AG10803 (cell line): ENCODE measurements around the gene IFT122.
A peak's percentile ranks its signal among the peaks of the same experiment; 100 is the strongest.

Experiments
- DNase-seq: peaks from one replicate; pipeline ENCODE4 v3.0.0; 2010; ENCODE audit warnings: low read depth
- H3K4me3 ChIP-seq: 2 replicates; pipeline ENCODE4 v1.5.1; 2011; ENCODE audit warnings: mild to moderate bottlenecking, low read length, control low read depth
- CTCF ChIP-seq: conservative IDR thresholded peaks from 2 replicates; pipeline ENCODE4 v1.5.1; 2011; ENCODE audit warnings: mild to moderate bottlenecking, low read length, control low read depth, inconsistent platforms

IFT122 gene

GRCh38 chr3:129432036-129432435 is 8.0 kb upstream of the IFT122 start:
- TF ChIP-seq CTCF: no peak
- H3K4me3 ChIP-seq: no peak overlapping the region
- DNase-seq: no peak

GRCh38 chr3:129432671-129433070 is 7.4 kb upstream of the IFT122 start:
- no peak for DNase-seq
- no peak for TF ChIP-seq CTCF
- H3K4me3 ChIP-seq: no peak overlapping the region

GRCh38 chr3:129433565-129433964 is 6.5 kb upstream of the IFT122 start:
- no peak overlapping the region for H3K4me3 ChIP-seq
- DNase-seq: no peak
- no peak for TF ChIP-seq CTCF

- DNase-seq: no peak
- no peak for TF ChIP-seq CTCF
- no peak overlapping the region for H3K4me3 ChIP-seq
Measured at GRCh38 chr3:129434140-129434539, 5.9 kb upstream of the IFT122 start.

- no peak overlapping the region for H3K4me3 ChIP-seq
- TF ChIP-seq CTCF: no peak
- DNase-seq: no peak
Measured at GRCh38 chr3:129435367-129435766, 4.7 kb upstream of the IFT122 start.

GRCh38 chr3:129439226-129439816 is 703 bp upstream of the IFT122 start:
- no peak for TF ChIP-seq CTCF
- DNase-seq: peak; percentile 26
- peak overlapping the region; percentile 98 for H3K4me3 ChIP-seq

GRCh38 chr3:129440618-129441190 is 680 bp downstream of the IFT122 start:
- H3K4me3 ChIP-seq: peak overlapping the region; percentile 98
- DNase-seq: peak; percentile 73
- no peak for TF ChIP-seq CTCF
